GM21367 (cell line): ENCODE results near the gene STAT1.

Experiments used
- ATAC-seq: cut with Tn5 transposase; IDR thresholded peaks from one replicate; pipeline ENCODE4 v1.9.1; 2021; ENCODE audit not compliant: unreplicated experiment

Gene STAT1

DNA sequence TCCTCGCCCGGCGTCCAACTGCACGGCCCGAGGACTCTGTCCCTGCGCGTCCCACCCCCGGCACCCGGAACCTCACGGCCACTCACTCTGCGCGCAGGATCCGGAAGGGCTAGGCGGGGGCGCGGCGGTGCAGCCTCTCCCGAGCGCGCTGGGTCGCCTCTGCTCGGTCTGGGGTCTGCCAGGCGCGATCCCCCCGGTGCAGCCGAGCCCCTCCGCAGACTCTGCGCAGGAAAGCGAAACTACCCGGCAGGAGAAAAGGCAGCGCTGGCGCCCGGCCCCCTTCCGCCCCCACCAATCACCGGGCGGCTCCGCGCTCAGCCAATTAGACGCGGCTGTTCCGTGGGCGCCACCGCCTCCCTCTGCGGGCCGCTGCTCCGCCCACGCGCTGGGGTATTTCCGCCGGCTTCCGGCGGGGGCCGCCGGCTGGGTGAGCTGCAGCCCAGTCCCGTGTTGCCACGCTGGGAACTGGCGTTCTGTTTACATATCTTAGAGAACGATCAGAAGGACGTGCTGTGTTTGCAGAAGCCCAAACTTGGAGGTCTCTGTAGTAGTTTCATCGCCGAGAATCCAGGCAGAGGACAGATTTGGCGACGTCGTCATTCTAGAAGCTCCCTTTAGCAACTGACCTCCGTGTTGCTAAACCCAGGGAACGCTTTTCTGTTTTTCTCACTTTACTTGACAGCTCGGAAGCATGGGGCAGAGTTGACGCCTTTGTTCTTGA lies at the start of gene STAT1:
Gene STAT1, minus strand, starts transcription at position 240 of the 721 bp plus-strand sequence. CDS start 4,168 bp downstream, outside the sequence.
- peak; percentile 79 for ATAC-seq

DNA sequence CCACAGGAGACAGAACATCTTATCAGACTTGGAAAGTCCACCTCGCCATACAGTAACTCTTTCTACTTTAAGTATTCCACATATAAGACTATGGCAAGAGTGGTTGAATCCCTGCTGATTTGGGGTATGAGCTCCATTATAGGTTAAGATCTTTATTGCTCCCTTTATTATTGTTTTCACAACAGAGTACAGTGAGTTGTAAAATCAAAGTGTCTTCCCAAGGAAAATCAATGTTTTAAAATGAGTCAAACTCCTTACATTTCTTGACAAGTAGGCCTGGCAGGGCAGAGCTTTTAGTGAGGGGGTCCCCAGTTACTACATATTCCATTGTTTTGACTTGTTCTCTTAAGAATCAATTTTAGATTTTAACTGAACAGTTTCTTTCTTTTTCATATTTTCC lies 49.6 kb upstream of the STAT1 start:
- no peak for ATAC-seq

DNA sequence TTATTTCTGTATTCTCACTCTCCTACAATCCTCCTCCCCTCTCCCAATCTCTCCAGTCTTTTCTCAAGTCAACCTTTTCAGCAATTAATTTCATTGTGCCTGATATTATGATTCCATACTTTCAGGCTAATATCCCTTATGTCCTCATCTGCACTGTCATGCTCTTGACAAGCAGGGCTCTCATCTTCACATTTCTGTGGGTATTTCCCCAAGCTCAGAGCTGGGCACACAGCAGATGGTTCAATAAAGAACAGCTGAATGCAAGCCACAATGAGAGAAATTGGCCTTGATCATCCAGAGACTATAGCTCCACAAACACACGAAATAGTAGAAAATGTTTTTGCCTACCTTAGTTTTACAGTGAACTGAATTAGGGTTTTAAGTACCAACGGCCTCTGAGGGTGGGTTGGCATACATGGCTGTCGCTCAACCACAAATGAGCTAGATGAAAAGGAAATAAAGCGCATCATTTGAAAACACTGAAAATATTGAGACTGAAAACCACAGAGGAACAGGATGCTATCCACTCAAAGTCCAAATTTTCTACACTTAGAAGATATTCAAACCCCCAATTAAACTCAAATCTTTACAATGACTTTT lies 47.5 kb upstream of the STAT1 start:
- ATAC-seq, result no peak

DNA sequence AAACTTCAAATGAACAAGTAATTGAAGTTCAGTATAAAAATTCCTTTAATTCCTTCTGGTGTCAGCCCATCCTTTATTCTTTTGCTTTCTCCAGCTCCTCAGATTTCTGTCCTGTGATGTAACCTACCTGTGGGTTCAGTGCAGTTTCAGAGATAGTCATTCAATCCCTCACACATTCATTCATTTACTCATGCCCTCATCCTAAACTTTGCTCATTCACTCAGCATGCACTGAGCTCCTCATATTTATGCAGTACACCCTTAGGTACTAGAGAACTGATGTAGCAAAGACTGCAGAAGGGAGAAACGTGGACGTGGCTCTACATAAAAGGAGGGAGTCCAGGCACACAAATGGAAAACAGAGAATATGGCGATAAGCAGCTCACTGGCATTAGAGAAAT lies 45.3 kb upstream of the STAT1 start:
- ATAC-seq, result no peak

DNA sequence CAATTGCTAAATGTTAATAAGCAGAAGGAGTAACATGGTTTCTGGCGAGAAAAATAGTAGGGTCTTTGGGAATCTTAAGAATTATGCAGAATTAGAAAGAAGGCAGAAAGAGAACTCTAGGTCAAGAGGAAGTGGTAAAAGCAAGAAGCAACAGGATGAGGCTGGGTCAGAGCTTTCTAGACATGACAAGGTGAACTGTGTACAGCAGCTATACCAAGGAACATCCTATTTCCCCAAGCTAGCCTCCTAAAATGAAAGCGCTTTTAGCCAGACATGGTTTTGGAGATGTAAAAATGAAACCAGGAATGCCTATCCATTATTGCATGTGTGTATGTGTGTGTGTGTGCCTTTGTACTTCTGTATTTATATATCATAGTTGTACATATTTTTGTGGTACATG lies 42.3 kb upstream of the STAT1 start:
- ATAC-seq, result no peak

DNA sequence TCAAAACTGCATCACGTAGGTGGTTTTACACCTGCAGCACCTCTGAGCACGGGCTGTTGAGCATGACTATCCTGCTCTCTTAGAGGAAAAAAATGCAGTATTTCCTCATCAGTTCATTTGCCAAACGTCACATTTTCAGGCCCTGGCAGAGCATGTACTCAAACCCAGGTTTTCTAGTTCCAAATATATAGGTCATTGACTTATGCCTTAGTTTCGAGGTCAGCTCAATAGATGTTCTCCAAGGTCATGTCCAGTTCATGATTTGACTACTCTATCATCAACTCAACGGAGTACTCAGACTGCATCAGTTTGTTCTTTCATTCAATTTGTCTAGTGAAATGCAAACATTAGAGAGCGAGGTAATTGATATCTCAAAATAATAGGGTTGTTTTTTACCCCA lies 39.3 kb upstream of the STAT1 start:
- no peak for ATAC-seq

DNA sequence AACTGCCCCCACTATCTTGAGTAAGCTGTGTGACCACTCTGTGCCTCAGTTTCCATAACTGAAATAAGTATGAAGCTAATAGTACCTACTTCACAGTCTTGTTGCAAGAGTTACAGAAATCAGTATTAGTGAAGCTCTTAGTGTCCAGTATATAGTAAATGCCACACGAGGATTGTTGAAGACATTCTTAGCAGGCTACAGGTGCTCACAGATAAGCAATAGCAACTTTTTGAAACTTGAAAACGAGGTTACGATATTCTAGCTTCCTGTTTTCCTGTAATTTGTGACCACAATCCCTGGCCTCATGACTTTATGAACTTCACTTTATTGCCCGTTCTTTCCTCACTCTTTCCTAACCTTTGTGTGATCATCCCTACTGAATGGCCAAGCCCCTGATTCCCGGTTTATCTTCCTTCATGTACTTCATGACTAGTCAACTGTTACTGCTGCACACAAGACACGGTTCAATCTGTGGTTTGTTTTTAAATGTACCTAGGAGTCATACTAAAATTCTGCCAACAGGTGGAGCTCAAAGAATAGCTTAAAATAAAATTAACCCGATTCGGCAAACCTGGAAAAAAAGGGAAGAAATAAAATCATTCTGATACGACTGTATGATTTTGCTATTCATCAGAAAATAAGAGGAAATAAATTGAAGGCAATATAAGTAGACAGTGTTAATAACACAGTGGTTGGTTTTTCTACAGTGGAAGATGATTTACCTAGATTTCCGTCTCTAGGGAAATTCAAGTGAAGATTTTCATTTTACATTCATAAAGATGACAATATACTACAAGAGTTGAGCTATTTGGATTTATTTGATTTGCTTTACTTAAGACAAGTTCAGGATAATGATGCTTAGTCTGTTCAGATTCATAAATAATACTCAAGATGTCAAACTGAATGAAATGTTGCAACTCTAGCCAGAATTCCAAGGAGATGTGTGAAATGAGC lies 38.1 kb upstream of the STAT1 start:
- peak; percentile 53 for ATAC-seq

DNA sequence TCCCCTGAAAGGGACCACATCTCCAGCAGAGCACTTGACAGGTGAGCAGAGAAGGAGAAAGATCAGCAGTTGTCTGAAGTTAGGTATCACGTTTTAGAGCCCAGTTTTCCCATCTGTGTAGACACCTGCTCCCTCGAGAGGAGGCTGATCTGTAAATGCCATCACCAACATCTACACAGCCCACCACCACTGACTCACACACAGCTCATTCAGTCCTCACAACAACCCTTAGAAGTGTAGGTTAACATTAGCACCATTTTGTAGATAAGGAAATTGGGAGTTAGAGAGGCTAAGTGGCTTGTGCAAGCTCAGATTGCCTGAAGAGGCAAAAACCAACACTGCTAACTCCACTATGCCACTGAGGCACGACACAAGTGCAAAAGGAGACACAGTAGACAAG lies 37.2 kb upstream of the STAT1 start:
- ATAC-seq, result no peak

DNA sequence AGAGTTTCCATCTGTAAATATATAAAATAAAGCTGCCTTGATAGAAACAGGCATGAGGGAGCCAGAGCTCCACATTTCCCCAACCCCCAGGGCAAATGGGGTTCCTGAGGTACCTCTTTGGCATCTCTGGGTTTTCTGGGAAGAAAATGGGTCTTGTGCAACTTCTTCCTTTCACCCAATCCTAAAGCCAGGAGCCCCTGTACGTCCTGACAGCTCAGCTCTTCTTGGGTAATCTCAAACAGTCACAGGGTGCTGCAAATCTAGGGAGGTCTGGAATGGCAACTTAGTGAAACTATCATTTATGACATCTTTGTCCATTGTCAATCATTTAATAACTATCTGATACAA lies 36.6 kb upstream of the STAT1 start:
- ATAC-seq, result no peak

DNA sequence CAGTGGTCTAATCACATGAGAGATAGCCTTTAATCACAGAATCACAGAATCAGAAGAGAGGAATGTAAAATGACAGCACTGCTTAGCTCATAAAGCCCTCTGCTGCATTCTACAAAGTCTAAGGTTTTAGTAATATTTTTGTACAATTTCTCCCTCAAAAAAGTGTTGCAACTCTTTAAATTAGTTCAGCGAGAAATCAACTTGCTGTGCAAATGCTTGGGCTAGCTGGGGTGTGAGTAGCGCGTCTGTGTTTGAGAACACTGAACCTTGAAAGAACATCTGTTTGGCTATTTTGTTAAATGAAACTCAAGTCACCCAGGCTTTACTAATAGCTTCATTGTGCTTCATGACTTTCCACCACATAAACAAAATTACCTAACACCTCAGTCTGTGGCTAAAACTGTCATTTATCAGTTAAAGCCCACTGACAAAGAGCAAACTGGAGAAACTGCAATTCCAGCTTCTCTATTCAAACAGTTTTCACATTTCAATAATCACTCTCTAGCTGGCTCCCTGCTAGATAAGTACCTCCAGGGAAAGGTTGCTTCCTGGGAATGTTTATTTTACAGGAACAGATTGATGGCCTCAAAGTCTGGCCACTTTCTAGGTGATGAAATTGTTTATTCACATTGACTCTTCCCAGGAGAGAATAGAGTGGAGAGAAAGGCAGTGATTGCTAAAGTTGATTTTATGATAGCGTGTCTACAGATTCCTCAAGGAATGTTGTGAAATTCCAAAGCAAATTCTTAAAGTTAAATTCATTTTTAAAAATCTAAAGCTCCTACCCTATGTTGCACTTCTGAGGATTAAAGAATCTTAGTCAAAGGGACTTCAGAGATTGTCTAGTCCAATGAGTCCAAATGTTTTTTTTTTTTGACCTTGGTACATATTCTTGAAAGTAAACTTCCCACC lies 36.0 kb upstream of the STAT1 start:
- no peak for ATAC-seq

DNA sequence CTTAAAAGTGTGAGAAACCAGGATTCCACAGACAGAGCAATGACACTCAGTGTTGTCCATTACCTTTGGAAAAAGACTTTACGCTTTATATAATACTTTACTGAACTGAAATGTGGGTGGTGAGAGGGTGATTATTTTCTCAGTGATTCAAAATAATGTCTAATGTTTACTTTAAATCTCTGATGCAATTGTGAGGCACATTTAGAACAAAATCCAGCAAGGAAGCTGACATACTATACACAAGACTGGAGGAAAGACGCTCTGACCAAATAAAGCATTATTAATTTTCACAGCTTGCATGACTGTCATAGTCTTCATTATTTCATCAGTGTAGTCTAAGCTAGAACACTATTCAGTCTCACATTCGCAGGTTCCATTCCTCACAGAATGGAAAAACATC lies 34.1 kb upstream of the STAT1 start:
- no peak for ATAC-seq

DNA sequence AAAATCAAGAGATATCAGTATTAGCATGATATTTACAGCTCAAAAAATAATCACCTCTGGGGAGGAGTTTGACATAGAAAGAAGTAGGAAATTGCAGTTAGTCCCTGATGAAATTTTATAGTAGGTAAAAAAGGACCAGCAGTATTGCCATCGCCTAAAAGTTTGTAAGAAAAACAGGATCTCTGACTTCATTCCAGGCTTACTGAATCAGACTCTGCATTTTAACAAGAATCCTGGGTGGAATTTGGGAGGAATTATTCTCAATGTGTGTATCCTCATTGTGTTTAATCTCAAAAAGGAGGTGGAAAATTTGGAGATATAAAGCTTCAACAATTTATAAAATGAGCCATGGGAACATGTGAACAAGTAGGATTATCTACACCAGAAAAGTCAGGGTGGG lies 31.2 kb upstream of the STAT1 start:
- no peak for ATAC-seq

DNA sequence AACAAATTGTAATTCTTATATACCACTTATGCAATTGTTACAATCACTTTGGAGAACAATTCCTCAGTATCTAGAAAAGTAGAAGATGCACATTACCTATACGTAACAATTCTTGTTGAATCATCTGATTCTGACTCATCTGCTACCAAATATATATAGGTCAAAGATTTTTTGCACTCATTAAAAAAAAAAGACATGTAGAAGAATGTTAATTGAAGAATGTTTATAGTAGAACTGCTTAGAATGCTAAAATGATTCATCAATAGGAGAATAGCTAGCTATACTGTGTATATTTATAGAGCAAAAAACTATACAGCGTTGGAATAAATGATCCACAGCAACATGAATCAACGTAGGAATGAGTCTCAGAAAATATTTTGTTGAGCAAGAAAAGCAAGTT lies 29.5 kb upstream of the STAT1 start:
- no peak for ATAC-seq

DNA sequence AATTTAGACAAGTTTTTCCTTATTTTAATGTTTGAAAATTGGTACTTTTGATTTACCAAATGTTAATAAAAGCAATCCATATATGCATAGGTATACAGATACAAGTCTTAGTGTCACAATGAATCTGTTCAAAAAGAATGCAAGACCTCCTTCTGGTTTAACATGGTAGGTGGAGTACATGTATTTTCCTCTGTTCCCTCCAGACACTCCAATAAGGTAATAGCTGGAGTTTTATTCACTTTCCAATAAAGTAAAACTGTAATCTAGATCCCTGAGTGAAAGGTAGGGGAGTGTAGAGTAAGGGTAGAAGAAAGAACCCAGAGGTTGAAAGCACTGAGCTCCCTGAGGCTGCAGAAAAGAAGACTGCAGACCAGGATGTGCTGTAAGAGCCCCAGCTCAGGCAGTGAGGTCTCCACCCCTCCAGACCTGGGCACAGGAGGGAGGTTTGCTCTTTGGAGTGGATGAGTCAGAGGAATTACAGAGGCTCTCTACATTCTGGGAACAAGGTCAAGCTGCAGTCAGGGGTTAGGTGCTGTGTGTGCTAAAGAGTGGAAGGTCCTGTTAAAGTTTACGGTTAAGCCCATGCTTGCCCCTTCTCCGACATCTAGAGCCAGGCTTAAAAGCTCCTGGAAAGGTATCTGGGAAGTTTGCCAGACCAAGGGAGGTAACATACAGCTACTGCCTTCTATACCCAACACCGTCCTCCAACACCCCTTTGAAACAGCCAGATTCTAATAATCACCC lies 27.6 kb upstream of the STAT1 start:
- no peak for ATAC-seq

DNA sequence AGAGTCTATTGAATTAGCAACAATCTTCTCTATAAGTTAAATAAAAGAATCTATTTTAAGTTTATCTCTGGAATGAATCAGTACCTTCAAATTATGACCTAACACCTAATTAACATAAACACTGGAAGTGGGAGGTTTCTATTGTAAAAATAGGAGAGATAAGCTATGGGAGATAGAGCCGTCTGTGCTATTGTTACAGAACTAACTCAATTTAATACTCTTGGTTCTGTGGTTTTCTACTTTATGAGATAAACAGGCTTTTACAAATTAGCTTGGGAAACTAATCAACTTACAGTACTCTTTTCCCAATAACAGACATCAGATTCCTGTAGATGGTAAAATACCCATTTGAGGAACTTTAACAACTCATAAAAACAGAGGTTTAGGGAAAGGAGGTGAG lies 25.6 kb upstream of the STAT1 start:
- ATAC-seq, result no peak

DNA sequence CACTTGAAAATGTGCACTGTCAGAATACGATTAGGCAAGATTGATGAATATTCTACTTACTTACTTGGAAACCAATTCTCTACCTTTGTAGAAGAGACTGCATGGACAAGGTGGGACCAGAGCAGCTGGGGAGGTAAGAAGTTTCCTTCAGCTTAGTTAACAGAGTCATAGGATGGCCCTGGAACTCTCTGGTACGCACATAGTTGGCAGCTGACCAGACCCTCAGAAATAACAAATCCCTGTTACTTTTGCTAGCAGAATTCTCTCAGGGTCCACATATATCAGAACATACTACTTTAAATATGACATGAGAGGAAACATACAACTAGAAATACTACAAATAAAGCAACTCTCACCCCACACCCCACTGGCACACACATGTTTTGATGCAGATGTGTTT lies 24.8 kb upstream of the STAT1 start:
- no peak for ATAC-seq

DNA sequence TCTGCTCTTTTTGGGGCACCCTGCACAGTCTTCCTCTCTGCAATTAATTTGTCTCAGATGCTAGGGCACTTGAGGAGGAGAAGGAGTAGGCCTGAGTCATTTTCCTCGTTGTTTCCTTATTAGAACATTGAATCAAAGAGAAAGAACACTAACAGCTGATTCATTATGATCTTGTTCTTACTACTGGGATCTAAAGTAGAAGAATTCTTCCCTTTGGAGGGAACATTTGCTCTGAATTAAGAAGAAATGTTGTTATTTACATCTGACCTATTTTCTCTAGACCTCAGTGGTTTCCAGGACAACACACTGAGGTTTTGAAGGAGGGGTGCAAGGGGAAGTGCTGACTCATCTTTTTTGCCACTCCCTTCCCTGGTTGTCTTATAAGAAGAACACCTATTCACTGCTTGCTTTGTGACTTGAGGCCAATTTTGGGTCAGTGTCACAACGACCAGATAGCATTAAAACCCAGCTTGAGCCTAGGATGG lies 24.3 kb upstream of the STAT1 start:
- ATAC-seq, result no peak

DNA sequence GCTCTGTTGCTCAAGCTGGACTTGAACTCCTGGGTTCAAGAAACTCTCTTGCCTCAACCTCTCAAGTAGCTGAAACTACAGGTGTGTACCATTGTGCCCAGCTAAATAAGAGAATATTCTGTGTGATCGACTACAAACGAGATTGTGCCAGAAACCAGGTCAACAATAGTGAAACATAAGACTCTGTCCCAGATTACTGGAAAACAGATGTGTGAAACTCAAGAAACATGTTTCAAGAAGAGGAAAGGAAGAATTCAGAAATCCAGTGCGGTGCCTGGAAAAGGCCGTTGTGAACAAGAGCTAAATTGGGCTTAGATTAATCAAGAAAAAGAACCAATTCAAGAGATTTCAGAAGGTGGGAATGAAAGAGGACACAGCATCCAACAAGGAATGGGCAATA lies 23.4 kb upstream of the STAT1 start:
- no peak for ATAC-seq

DNA sequence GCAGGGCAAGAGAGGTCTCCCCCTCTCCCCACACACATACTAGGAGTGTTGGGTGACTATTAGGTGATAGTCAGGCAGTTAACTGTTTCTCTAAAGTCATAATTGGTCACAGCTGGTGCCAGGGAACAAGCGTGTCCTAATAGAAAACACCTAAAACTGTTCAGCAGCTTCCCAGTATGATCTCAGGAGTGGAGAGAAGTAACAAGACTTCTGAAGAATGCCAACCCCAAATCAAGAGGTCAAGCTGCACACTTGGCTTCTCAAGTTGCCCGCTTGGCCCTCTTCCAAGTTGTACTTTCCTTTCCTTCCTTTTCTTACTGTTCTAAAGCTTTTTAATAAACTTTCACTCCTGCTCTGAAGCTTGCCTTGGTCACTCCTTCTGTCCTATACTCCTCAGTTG lies 22.4 kb upstream of the STAT1 start:
- no peak for ATAC-seq
